Prostate gland (tissue), 2 donors: ENCODE measurements around the gene PHYH.

Experiments used
- CTCF ChIP-seq, 4 experiments: fragments of 200-600 bp in 2 of 4; fragments of 450-650 bp in 2 of 4; sonication (generic) in 2 of 4; IDR thresholded peaks; 1 replicate in 3 of 4; 2 replicates in 1 of 4; pipeline ENCODE4 v1.5.1; 2016 to 2019; ENCODE audit warnings: antibody characterized with exemption in 4 of 4, mild to moderate bottlenecking in 2 of 4, moderate library complexity in 2 of 4
- POLR2AphosphoS5 ChIP-seq: sonication (generic); formaldehyde crosslinking; IDR thresholded peaks from one replicate; pipeline ENCODE4 v1.6.1; 2017; ENCODE audit warnings: antibody characterized with exemption

- no peak for TF ChIP-seq POLR2AphosphoS5
- TF ChIP-seq CTCF (IDR thresholded peaks at IDR 0.05), result no peak
These were observed 66.5 kb downstream of the PHYH start for GRCh38 chr10:13233358-13233757.
